Caco-2 (cell line): Measurements from ENCODE around the gene PCSK5. TPM values are rescaled to one million over a fixed set of nuclear protein-coding genes. Genes with fewer than 3 reads are reported as not detected.

Experiments
- BruUV-seq: library from RNA; stranded (reverse); fragments of 400-500 nt; replicated peaks from 2 replicates; lab custom pipeline; 2021; lab: Mats Ljungman, UMichigan
- CTCF ChIA-PET: fragments of 300-600 bp; sonication (Branson Sonifier 250); formaldehyde crosslinking; loops from one replicate; lab custom pipeline; 2022; ENCODE audit warnings: antibody characterized with exemption; lab: Charles Lee
- POLR2A ChIA-PET: fragments of 300-600 bp; sonication (Branson Sonifier 250); formaldehyde crosslinking; loops from one replicate; lab custom pipeline; 2022; ENCODE audit warnings: antibody characterized with exemption; lab: Charles Lee
- DNase-seq, 2 experiments: peaks; one replicate each; pipeline versions ENCODE4 v3.0.0 to v3.0.0-alpha.2; 2020 to 2022
- H3K27me3 ChIP-seq: replicated peaks from 2 replicates; pipeline ENCODE4 v1.6.0; 2011; ENCODE audit warnings: low read length; ENCODE audit not compliant: control insufficient read depth, insufficient read depth
- H3K36me3 ChIP-seq: 2 replicates; pipeline ENCODE4 v1.5.1; 2011; ENCODE audit warnings: low read length; ENCODE audit not compliant: control insufficient read depth, insufficient read depth
- H3K4me1 ChIP-seq: fragments of 250-450 bp; sonication (Bioruptor Pico); 2 replicates; pipeline ENCODE4 v1.5.1; 2020; ENCODE audit warnings: mild to moderate bottlenecking
- H3K4me3 ChIP-seq: 2 replicates; pipeline ENCODE4 v1.5.1; 2011; ENCODE audit warnings: low read depth, mild to moderate bottlenecking, control low read depth, low read length
- H3K9me3 ChIP-seq: fragments of 250-450 bp; sonication (Bioruptor Pico); 2 replicates; pipeline ENCODE4 v1.5.1; 2020; ENCODE audit warnings: mild to moderate bottlenecking, moderate library complexity
- H3K27ac Mint-ChIP-seq: one replicate; pipeline ENCODE4 v1.8.0; 2022; ENCODE audit warnings: mixed read lengths; ENCODE audit not compliant: unreplicated experiment
- H3K27me3 Mint-ChIP-seq: one replicate; pipeline ENCODE4 v1.8.0; 2022; ENCODE audit warnings: mixed read lengths; ENCODE audit not compliant: insufficient read depth, unreplicated experiment
- H3K36me3 Mint-ChIP-seq: one replicate; pipeline ENCODE4 v1.8.0; 2022; ENCODE audit warnings: mild to moderate bottlenecking, mixed read lengths; ENCODE audit not compliant: insufficient read depth, unreplicated experiment
- H3K4me1 Mint-ChIP-seq: one replicate; pipeline ENCODE4 v1.8.0; 2022; ENCODE audit warnings: low read depth, mixed read lengths; ENCODE audit not compliant: unreplicated experiment
- H3K4me3 Mint-ChIP-seq: one replicate; pipeline ENCODE4 v1.8.0; 2022; ENCODE audit warnings: mild to moderate bottlenecking, moderate library complexity, mixed read lengths; ENCODE audit not compliant: unreplicated experiment
- H3K9me3 Mint-ChIP-seq: one replicate; pipeline ENCODE4 v1.8.0; 2022; ENCODE audit warnings: mixed read lengths; ENCODE audit not compliant: unreplicated experiment
- intact Hi-C: fragments of 100-400 bp; cut with micrococcal nuclease; formaldehyde crosslinking; loops from one replicate; pipeline ENCODE4 v1.10.0; 2022; ENCODE audit not compliant: unreplicated experiment
- total RNA-seq: library from RNA; stranded (reverse); gene quantifications from 2 replicates; pipeline ENCODE4 v1.2.3, GENCODE V29; 2022
- TF ChIP-seq, protein P1 (sequence below), 2 experiments: fragments of 200-600 bp in 1 of 2; IDR thresholded peaks; 1 replicate in 1 of 2; 2 replicates in 1 of 2; pipeline versions ENCODE4 v1.5.1 to v1.8.0; 2011 to 2022; ENCODE audit warnings: antibody characterized with exemption in 1 of 2, control low read depth in 1 of 2, inconsistent platforms in 1 of 2, low read depth in 1 of 2, low read length in 1 of 2, mild to moderate bottlenecking in 1 of 2, moderate library complexity in 1 of 2; ENCODE audit not compliant: insufficient read depth in 1 of 2, severe bottlenecking in 1 of 2, unreplicated experiment in 1 of 2

Gene PCSK5
- total RNA-seq, 1 experiment from 2014 or later: 10.9 TPM

DNA sequence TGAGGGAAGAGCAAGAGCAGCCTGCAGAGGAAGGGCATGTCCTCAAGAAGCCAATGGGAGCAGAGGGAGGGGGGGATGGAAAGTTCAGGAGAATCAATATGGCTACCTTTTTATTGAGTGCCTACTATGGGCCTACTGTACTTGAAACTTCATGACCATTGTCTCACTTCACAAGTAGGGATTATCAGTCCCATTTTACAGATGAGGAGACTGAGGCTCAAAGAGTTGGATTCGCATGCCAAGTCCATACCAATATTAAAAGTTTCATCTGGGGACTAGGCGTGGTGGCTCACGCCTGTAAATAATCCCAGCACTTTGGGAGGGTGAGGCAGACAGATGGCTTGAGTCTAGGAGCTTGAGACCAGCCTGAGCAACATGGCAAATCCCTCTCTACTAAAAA, 463.7 kb downstream of the PCSK5 start:
- H3K4me3 Mint-ChIP-seq: no peak overlapping the region
- no peaks in the 10 kb centered on the region for H3K9me3 ChIP-seq
- H3K27me3 Mint-ChIP-seq: no peaks in the 10 kb centered on the region
- no peaks in the 10 kb centered on the region for H3K27me3 ChIP-seq
- H3K4me1 ChIP-seq: no peaks in the 10 kb centered on the region
- H3K4me1 Mint-ChIP-seq: no peaks in the 10 kb centered on the region
- no peak for DNase-seq
- no peaks in the 10 kb centered on the region for H3K36me3 ChIP-seq
- H3K27ac Mint-ChIP-seq: no peak overlapping the region
- no peaks in the 10 kb centered on the region for H3K36me3 Mint-ChIP-seq
- no TSS peak for BruUV-seq
- TF ChIP-seq, protein P1, sequence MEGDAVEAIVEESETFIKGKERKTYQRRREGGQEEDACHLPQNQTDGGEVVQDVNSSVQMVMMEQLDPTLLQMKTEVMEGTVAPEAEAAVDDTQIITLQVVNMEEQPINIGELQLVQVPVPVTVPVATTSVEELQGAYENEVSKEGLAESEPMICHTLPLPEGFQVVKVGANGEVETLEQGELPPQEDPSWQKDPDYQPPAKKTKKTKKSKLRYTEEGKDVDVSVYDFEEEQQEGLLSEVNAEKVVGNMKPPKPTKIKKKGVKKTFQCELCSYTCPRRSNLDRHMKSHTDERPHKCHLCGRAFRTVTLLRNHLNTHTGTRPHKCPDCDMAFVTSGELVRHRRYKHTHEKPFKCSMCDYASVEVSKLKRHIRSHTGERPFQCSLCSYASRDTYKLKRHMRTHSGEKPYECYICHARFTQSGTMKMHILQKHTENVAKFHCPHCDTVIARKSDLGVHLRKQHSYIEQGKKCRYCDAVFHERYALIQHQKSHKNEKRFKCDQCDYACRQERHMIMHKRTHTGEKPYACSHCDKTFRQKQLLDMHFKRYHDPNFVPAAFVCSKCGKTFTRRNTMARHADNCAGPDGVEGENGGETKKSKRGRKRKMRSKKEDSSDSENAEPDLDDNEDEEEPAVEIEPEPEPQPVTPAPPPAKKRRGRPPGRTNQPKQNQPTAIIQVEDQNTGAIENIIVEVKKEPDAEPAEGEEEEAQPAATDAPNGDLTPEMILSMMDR (IDR thresholded peaks at IDR 0.05; ENCODE audit: insufficient read depth in 1 of 2, low read depth in 1 of 2, low read length in 1 of 2, severe bottlenecking in 1 of 2, unreplicated experiment in 1 of 2): no peak
- POLR2A ChIA-PET: no interaction called here
- CTCF ChIA-PET: no interaction called here
- intact Hi-C loops: no loop called here
- no peak overlapping the region for H3K4me3 ChIP-seq
- H3K9me3 Mint-ChIP-seq: no peaks in the 10 kb centered on the region

DNA sequence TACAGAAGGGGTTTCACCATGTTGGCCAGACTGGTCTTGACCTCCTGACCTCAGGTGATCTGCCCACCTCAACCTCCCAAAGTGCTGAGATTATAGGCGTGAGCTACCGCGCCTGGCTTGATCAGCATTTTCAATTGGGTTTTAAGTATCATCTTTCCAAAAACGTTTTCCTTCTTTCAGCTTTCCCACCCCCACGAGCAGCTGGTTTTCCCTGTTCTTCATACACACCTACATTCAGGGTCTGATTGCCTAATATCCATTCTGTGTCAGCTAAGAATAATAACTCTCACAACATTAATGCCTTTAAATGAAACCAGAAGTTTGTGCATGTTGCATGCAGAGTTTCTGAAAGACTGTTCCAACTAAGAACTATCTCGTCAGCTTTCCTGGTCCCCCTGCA, 465.4 kb downstream of the PCSK5 start:
- ChIA-PET POLR2A (no interaction called here), CTCF (no interaction called here)
- H3K27ac Mint-ChIP-seq: no peak overlapping the region
- Histone ChIP-seq H3K36me3 (no peaks in the 10 kb centered on the region), H3K27me3 (no peaks in the 10 kb centered on the region), H3K4me3 (no peak overlapping the region), H3K9me3 (no peaks in the 10 kb centered on the region), H3K4me1 (no peaks in the 10 kb centered on the region)
- no peaks in the 10 kb centered on the region for H3K27me3 Mint-ChIP-seq
- no TSS peak for BruUV-seq
- no peak overlapping the region for H3K4me3 Mint-ChIP-seq
- H3K36me3 Mint-ChIP-seq: no peaks in the 10 kb centered on the region
- no peak for DNase-seq
- no peaks in the 10 kb centered on the region for H3K9me3 Mint-ChIP-seq
- intact Hi-C loops: no loop called here
- no peaks in the 10 kb centered on the region for H3K4me1 Mint-ChIP-seq
- TF ChIP-seq, protein P1 (IDR thresholded peaks at IDR 0.05; ENCODE audit: insufficient read depth in 1 of 2, low read depth in 1 of 2, low read length in 1 of 2, severe bottlenecking in 1 of 2, unreplicated experiment in 1 of 2): no peak

DNA sequence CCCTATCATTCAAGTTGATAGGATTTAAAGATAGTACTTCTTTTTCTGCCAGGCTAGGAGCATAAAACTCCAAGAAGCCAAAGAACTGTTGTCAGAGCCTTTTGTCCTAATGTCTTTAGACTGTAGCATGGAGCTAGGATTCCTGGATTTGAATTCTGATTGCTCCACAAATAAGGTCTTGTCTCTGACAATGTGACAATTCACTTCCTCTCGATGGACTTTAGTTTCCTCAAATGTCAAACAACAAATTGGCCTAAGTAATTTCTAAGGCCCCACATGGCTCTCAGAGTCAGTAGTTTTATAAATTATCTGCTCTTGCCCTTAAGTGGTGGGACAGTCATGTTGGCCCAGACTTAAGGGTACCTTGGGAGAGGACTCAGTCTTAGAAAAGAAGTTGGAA, 467.1 kb downstream of the PCSK5 start:
- Histone ChIP-seq H3K4me1 (no peaks in the 10 kb centered on the region), H3K9me3 (no peaks in the 10 kb centered on the region), H3K27me3 (no peaks in the 10 kb centered on the region), H3K4me3 (no peak overlapping the region), H3K36me3 (no peaks in the 10 kb centered on the region)
- Mint-ChIP-seq H3K4me1 (peaks cover 2% of the 10 kb centered on the region), H3K9me3 (no peaks in the 10 kb centered on the region), H3K36me3 (no peaks in the 10 kb centered on the region), H3K27ac (no peak overlapping the region), H3K4me3 (no peak overlapping the region), H3K27me3 (no peaks in the 10 kb centered on the region)
- no TSS peak for BruUV-seq
- TF ChIP-seq, protein P1 (IDR thresholded peaks at IDR 0.05; ENCODE audit: insufficient read depth in 1 of 2, low read depth in 1 of 2, low read length in 1 of 2, severe bottlenecking in 1 of 2, unreplicated experiment in 1 of 2): no peak
- ChIA-PET POLR2A (interaction anchor here (0.5 kb wide), 1 partner anchor 361 kb away, joined by 3 read pairs; no protein-coding TSS in a partner anchor), CTCF (no interaction called here)
- intact Hi-C loops: no loop called here
- DNase-seq: no peak
